IMR-90 (cell line): Measurements from ENCODE around the gene LRP1B. TPM values are rescaled to one million over a fixed set of nuclear protein-coding genes. Genes with fewer than 3 reads are reported as not detected.

Experiments
- ATAC-seq: fragments of 200-7000 bp; cut with Tn5 transposase; 2 replicates; pipeline ENCODE4 v1.9.1; 2020; ENCODE audit warnings: low read depth, mild to moderate bottlenecking, moderate library complexity
- BruUV-seq: library from RNA; stranded (reverse); fragments of 400-500 nt; replicated peaks from 2 replicates; lab custom pipeline; 2021; lab: Mats Ljungman, UMichigan
- CTCF ChIA-PET: fragments of 300-600 bp; formaldehyde crosslinking; extraction: SDS; loops from one replicate; lab custom pipeline; 2021; ENCODE audit warnings: antibody characterized with exemption; lab: Yijun Ruan, JAX
- POLR2A ChIA-PET: fragments of 300-600 bp; sonication (Branson Sonifier 250); formaldehyde crosslinking; loops from one replicate; lab custom pipeline; 2022; ENCODE audit warnings: antibody characterized with exemption; ENCODE audit not compliant: unreplicated experiment; lab: Charles Lee
- DNase-seq: peaks from one replicate; pipeline ENCODE4 v3.0.0; 2013
- H2AFZ ChIP-seq: replicated peaks from 2 replicates; pipeline ENCODE3; 2013; ENCODE audit warnings: low read length, mild to moderate bottlenecking; ENCODE audit not compliant: poor library complexity
- H2AK5ac ChIP-seq: 2 replicates; pipeline ENCODE4 v1.6.1; 2013; ENCODE audit warnings: low read depth, low read length, inconsistent platforms
- H2AK9ac ChIP-seq: replicated peaks from 2 replicates; pipeline ENCODE3; 2013; ENCODE audit warnings: mild to moderate bottlenecking, low read depth, low read length, moderate library complexity; ENCODE audit not compliant: poor library complexity
- H2BK120ac ChIP-seq: 2 replicates; pipeline ENCODE4 v1.6.1; 2013; ENCODE audit warnings: low read depth, low read length, inconsistent platforms
- H2BK15ac ChIP-seq: 3 replicates; pipeline ENCODE4 v1.6.1; 2013; ENCODE audit warnings: low read depth, low read length, inconsistent platforms
- H2BK20ac ChIP-seq: 2 replicates; pipeline ENCODE4 v1.6.1; 2013; ENCODE audit warnings: low read depth, mild to moderate bottlenecking, inconsistent platforms, low read length, moderate library complexity
- H2BK5ac ChIP-seq: 2 replicates; pipeline ENCODE4 v1.6.1; 2013; ENCODE audit warnings: mild to moderate bottlenecking, low read depth, low read length, inconsistent platforms; ENCODE audit not compliant: poor library complexity, severe bottlenecking
- H3K14ac ChIP-seq: replicated peaks from 2 replicates; pipeline ENCODE4 v1.6.1; 2013; ENCODE audit warnings: low read depth, low read length, inconsistent platforms
- H3K18ac ChIP-seq: 2 replicates; pipeline ENCODE4 v1.6.1; 2013; ENCODE audit warnings: low read depth, low read length, control low read depth
- H3K23ac ChIP-seq: 2 replicates; pipeline ENCODE4 v1.6.1; 2013; ENCODE audit warnings: low read depth, low read length, inconsistent platforms
- H3K27ac ChIP-seq: 2 replicates; pipeline ENCODE4 v1.5.1; 2013; ENCODE audit warnings: mild to moderate bottlenecking, control low read depth, low read length; ENCODE audit not compliant: insufficient read depth
- H3K27me3 ChIP-seq: 2 replicates; pipeline ENCODE4 v1.6.1; 2013; ENCODE audit warnings: low read length; ENCODE audit not compliant: control insufficient read depth, insufficient read depth
- H3K36me3 ChIP-seq: 2 replicates; pipeline ENCODE4 v1.6.1; 2013; ENCODE audit warnings: low read length, mixed read lengths; ENCODE audit not compliant: control insufficient read depth, insufficient read depth
- H3K4ac ChIP-seq: 2 replicates; pipeline ENCODE4 v1.6.1; 2013; ENCODE audit warnings: low read depth, low read length, inconsistent platforms
- H3K4me1 ChIP-seq: 2 replicates; pipeline ENCODE4 v1.6.1; 2013; ENCODE audit warnings: low read length, mixed read lengths; ENCODE audit not compliant: control insufficient read depth, insufficient read depth
- H3K4me2 ChIP-seq: 2 replicates; pipeline ENCODE4 v1.6.1; 2013; ENCODE audit warnings: low read depth, mild to moderate bottlenecking, control low read depth, low read length, moderate library complexity
- H3K4me3 ChIP-seq: 2 replicates; pipeline ENCODE4 v1.5.1; 2013; ENCODE audit warnings: low read depth, mild to moderate bottlenecking, control low read depth, low read length, moderate library complexity; ENCODE audit not compliant: insufficient read depth
- H3K56ac ChIP-seq: 2 replicates; pipeline ENCODE4 v1.6.1; 2013; ENCODE audit warnings: low read length, inconsistent platforms; ENCODE audit not compliant: insufficient read depth; ENCODE audit errors: extremely low read depth
- H3K79me1 ChIP-seq, 2 experiments: 2 replicates each; pipeline ENCODE4 v1.6.1; 2013; ENCODE audit warnings: low read length in 2 of 2, inconsistent platforms in 1 of 2, low read depth in 1 of 2
- H3K9ac ChIP-seq: 2 replicates; pipeline ENCODE4 v1.6.1; 2013; ENCODE audit warnings: low read depth, low read length, control low read depth
- H3K9me1 ChIP-seq: 2 replicates; pipeline ENCODE4 v1.6.1; 2013; ENCODE audit warnings: low read length, inconsistent platforms; ENCODE audit not compliant: insufficient read depth
- H3K9me3 ChIP-seq: 2 replicates; pipeline ENCODE4 v1.6.1; 2013; ENCODE audit warnings: low read length; ENCODE audit not compliant: control insufficient read depth, insufficient read depth
- H4K20me1 ChIP-seq: 2 replicates; pipeline ENCODE4 v1.6.1; 2013; ENCODE audit warnings: low read length, inconsistent platforms; ENCODE audit not compliant: insufficient read depth
- H4K5ac ChIP-seq: 2 replicates; pipeline ENCODE4 v1.6.1; 2013; ENCODE audit warnings: mild to moderate bottlenecking, low read depth, low read length, control low read depth
- H4K8ac ChIP-seq, 2 experiments: 2 replicates each; pipeline ENCODE4 v1.6.1; 2013; ENCODE audit warnings: low read depth in 2 of 2, low read length in 2 of 2, control low read depth in 1 of 2, inconsistent platforms in 1 of 2
- H4K91ac ChIP-seq: 2 replicates; pipeline ENCODE4 v1.6.1; 2013; ENCODE audit warnings: low read depth, low read length, inconsistent platforms; ENCODE audit not compliant: insufficient read depth
- BHLHE40 ChIP-seq: fragments of 150-350 bp; IDR thresholded peaks from 2 replicates; pipeline ENCODE4 v1.6.1; 2016; ENCODE audit warnings: mild to moderate bottlenecking, low read depth, low read length
- CEBPB ChIP-seq: IDR thresholded peaks from 2 replicates; pipeline ENCODE4 v1.6.1; 2012; ENCODE audit warnings: low read depth, low read length, improper control_type of control experiment
- MXI1 ChIP-seq: IDR thresholded peaks from 2 replicates; pipeline ENCODE4 v1.6.1; 2012; ENCODE audit warnings: low read depth, mild to moderate bottlenecking, low read length, moderate library complexity, borderline replicate concordance
- POLR2A ChIP-seq: IDR thresholded peaks from 2 replicates; pipeline ENCODE4 v1.6.1; 2012; ENCODE audit warnings: mild to moderate bottlenecking, low read depth, low read length
- RCOR1 ChIP-seq: IDR thresholded peaks from 2 replicates; pipeline ENCODE4 v1.6.1; 2012; ENCODE audit warnings: mild to moderate bottlenecking, low read length, improper control_type of control experiment; ENCODE audit not compliant: insufficient replicate concordance
- WGBS, 2 experiments: methylation state at CpG; one replicate each; pipeline versions ENCODE4 v1.1.5 to v1.1.7; 2013; ENCODE audit warnings: missing lambda C conversion rate in 2 of 2; ENCODE audit not compliant: insufficient read length in 1 of 2; ENCODE audit errors: extremely low coverage in 2 of 2; 5-methylcytosine and 5-hydroxymethylcytosine counted together
- dilution Hi-C: fragments of 300-500 bp; cut with HindIII; formaldehyde crosslinking; loops from one replicate; pipeline ENCODE4 v1.14.3; 2018; ENCODE audit warnings: low sequenced_read_pairs; ENCODE audit not compliant: unreplicated experiment
- in situ Hi-C: fragments of 300-500 bp; cut with MboI; formaldehyde crosslinking; loops from 3 replicates; pipeline ENCODE4 v1.14.3; 2019; ENCODE audit warnings: low sequenced_read_pairs, inconsistent platforms, mixed read lengths
- intact Hi-C: fragments of 100-400 bp; cut with micrococcal nuclease; formaldehyde crosslinking; loops from 2 replicates; pipeline ENCODE4 v1.10.0; 2022
- polyA plus RNA-seq, 3 experiments: library from polyadenylated mRNA; depleted of rRNA; stranded (reverse); fragments of >200 nt; gene quantifications; 2 replicates each; pipeline ENCODE4 v1.2.3, GENCODE V29; 2012; ENCODE audit warnings: low replicate concordance in 1 of 3
- total RNA-seq: library from RNA; depleted of rRNA; stranded (reverse); fragments of >200 nt; gene quantifications from 2 replicates; pipeline ENCODE4 v1.2.3, GENCODE V29; 2012
- TF ChIP-seq, protein P1 (sequence below): fragments of 150-350 bp; IDR thresholded peaks from 2 replicates; pipeline ENCODE4 v1.6.1; 2016; ENCODE audit warnings: low read depth, mild to moderate bottlenecking, low read length, moderate library complexity, borderline replicate concordance
- TF ChIP-seq, protein P2 (sequence below): conservative IDR thresholded peaks from 2 replicates; pipeline ENCODE4 v1.5.1; 2012; ENCODE audit warnings: mild to moderate bottlenecking, low read depth, low read length, improper control_type of control experiment

Gene LRP1B
- total and polyA plus RNA-seq, 2 of the 4 experiments (the other 2 are of a cell fraction), result under 0.01 to 0.02 TPM

GRCh38 chr2:141570474-141571131 is 560.2 kb downstream of the LRP1B start:
- no peak overlapping the region for H3K18ac ChIP-seq
- no peak overlapping the region for H4K91ac ChIP-seq
- no CpG with 5 or more reads among the region's 10 CpGs for WGBS, 2 experiments
- no peak overlapping the region for H2BK5ac ChIP-seq
- in situ Hi-C loops (no loop called here), intact Hi-C loops (no loop called here), dilution Hi-C loops (no loop called here)
- H2AK9ac ChIP-seq, result no peak overlapping the region
- BruUV-seq, result no TSS peak
- H3K14ac ChIP-seq, result no peak overlapping the region
- no peak overlapping the region for H4K8ac ChIP-seq
- no peak overlapping the region for H3K4me3 ChIP-seq
- H2AFZ ChIP-seq, result no peak overlapping the region
- CTCF ChIA-PET, result no interaction called here
- no peak overlapping the region for H4K5ac ChIP-seq
- H3K79me1 ChIP-seq, result no peaks in the 10 kb centered on the region
- H3K9me1 ChIP-seq, result no peaks in the 10 kb centered on the region
- H3K9ac ChIP-seq, result no peak overlapping the region
- H3K9me3 ChIP-seq, result no peaks in the 10 kb centered on the region
- H3K27me3 ChIP-seq, result no peaks in the 10 kb centered on the region
- POLR2A ChIA-PET, result no interaction called here
- H2AK5ac ChIP-seq, result no peak overlapping the region
- no peaks in the 10 kb centered on the region for H3K4me1 ChIP-seq
- H3K4me2 ChIP-seq, result no peak overlapping the region
- no peaks in the 10 kb centered on the region for H3K36me3 ChIP-seq
- ATAC-seq (no peak), DNase-seq (no peak)
- no peak overlapping the region for H3K4ac ChIP-seq
- H2BK20ac ChIP-seq, result no peak overlapping the region
- no peak overlapping the region for H3K23ac ChIP-seq
- TF ChIP-seq, protein P1, sequence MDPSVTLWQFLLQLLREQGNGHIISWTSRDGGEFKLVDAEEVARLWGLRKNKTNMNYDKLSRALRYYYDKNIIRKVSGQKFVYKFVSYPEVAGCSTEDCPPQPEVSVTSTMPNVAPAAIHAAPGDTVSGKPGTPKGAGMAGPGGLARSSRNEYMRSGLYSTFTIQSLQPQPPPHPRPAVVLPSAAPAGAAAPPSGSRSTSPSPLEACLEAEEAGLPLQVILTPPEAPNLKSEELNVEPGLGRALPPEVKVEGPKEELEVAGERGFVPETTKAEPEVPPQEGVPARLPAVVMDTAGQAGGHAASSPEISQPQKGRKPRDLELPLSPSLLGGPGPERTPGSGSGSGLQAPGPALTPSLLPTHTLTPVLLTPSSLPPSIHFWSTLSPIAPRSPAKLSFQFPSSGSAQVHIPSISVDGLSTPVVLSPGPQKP, result no peak
- TF ChIP-seq, protein P2, sequence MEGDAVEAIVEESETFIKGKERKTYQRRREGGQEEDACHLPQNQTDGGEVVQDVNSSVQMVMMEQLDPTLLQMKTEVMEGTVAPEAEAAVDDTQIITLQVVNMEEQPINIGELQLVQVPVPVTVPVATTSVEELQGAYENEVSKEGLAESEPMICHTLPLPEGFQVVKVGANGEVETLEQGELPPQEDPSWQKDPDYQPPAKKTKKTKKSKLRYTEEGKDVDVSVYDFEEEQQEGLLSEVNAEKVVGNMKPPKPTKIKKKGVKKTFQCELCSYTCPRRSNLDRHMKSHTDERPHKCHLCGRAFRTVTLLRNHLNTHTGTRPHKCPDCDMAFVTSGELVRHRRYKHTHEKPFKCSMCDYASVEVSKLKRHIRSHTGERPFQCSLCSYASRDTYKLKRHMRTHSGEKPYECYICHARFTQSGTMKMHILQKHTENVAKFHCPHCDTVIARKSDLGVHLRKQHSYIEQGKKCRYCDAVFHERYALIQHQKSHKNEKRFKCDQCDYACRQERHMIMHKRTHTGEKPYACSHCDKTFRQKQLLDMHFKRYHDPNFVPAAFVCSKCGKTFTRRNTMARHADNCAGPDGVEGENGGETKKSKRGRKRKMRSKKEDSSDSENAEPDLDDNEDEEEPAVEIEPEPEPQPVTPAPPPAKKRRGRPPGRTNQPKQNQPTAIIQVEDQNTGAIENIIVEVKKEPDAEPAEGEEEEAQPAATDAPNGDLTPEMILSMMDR, result no peak
- TF ChIP-seq POLR2A (no peak), CEBPB (no peak), BHLHE40 (no peak), MXI1 (no peak), RCOR1 (no peak)
- H3K27ac ChIP-seq, result no peak overlapping the region
- no peak overlapping the region for H3K56ac ChIP-seq
- no peaks in the 10 kb centered on the region for H4K20me1 ChIP-seq
- H2BK120ac ChIP-seq, result no peak overlapping the region
- no peak overlapping the region for H2BK15ac ChIP-seq
